HG03066 (cell line): ENCODE data around the gene PPP2R5C.

ENCODE experiments used
- ATAC-seq: cut with Tn5 transposase; IDR thresholded peaks from one replicate; pipeline ENCODE4 v1.9.1; 2021; ENCODE audit warnings: low read depth; ENCODE audit not compliant: unreplicated experiment

Gene PPP2R5C

DNA sequence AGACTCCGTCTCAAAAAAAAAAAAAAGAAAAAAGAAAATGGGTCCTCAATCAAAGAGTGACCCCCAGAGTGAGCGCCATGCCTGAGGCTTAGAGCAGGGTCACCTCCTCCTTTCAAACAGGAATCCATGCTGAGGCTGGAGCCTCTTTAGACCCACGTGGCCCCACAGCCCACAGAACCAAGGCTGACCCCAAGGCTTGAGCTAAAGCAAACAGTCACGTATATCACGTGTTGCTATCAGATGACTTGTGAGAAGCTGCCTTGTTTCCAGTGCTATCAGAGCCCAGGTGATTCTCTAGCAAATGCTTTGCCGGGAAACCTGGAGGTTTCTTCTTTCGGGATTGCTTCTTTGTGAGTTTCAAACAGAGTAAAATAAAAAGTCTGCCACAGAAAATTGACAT, 171.2 kb downstream of the PPP2R5C start:
- ATAC-seq = no peak

DNA sequence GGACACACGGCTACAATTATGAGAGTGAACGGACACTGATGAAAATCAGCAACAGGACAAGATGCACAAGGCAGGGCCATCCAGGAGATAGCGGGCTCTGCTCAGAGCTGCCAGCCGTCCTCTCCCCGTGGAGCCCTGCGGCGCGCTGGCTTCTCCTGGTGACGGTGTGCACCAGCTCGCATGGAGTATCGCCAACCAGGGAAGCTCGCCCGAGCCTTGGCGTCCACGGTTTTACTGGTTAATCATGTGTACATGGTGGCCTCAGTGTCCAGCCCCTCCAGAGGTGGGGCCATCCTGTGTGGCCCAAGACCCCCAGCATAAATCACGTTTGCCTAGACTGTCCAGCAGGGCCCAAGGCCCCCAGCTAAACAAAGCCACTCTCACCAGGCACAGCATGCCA, 171.7 kb downstream of the PPP2R5C start:
- ATAC-seq = no peak

DNA sequence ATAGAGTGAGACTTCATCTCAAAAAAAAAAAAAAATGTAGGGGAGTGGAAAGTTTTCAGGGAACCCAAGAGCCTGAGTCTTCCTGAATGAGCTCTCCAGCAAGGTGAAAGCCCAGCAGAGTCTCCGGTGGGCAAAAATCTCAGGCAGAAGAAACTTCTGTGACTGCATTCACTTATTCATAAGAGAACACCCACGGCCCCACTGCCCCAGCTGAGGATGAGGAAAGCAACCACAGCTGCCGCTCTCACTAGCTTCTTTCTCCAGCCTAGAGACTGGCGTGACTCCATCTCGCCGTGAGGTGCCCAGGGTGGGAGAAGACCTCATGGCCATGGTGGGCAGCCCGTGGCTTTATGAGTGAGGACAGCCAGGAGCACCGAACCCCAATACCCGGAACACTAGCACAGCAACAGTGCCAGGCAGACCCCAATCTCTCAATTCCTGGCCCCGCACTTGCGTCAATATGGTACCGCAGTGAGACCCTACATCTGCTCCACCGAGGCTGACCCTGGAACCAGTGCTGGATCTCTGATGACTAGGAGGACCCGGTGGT, 173.2 kb downstream of the PPP2R5C start:
- no peak for ATAC-seq

DNA sequence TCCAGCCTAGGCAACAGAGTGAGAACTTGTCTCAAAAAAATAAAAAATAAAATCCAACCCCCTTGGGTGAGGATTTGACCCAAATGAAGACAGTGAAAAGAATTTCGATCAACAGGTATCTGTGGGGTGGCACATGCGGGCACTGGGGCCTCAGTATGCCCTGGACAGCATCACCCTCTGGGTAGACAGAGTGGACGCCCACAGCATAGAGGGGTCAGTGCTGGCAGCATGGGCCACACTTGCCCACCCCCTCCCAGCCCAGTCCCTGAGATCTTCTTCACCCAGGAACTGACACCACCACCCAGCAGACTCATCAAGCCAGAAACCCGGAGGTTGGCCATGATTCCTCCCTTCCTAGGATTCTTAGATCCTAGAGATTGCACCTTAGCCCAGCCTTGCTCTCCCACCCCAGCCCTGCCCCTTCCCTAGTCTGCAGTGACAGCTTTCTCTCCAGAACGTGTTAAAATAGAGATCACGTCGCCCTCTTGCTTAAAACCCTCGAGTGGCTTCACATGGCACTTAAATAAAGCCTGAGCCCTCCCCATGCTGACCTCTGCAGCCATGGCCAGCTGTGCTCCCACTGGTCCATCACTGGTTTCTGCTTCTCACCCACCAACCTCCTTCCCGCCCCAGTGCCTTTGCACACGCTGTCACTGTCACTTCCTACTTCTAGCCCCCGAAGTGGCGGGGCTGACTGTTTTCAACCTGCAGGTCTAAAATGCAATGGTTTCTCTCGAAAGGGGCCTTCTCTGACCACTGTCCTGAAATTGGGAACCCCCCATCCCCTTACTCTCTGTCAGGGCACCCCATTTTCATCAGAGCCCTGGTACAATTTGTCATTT, 176.6 kb downstream of the PPP2R5C start:
- no peak for ATAC-seq

DNA sequence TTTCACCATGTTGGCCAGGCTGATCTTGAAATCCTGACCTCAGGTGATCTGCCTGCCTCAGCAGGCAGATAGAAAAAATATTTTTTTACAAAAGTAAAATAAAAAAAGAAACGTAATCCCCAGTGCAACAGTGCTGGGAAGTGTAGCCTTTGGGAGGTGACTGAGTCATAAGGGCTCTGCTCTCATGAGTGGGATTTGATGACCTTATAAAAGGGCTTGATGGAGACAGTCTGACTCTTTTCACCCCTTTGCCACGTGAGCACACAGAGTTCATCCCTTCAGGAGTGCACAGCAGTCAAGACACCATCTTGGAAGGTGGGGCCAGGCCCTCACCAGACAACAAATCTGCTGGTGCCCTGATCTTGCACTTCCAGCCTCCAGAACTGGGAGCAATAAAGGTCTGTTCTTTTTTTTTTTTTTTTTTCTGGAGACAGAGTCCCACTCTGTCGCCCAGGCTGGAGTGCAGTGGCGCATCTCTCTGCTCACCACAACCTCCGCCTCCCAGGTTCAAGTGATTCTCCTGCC, 178.2 kb downstream of the PPP2R5C start:
- ATAC-seq = no peak

DNA sequence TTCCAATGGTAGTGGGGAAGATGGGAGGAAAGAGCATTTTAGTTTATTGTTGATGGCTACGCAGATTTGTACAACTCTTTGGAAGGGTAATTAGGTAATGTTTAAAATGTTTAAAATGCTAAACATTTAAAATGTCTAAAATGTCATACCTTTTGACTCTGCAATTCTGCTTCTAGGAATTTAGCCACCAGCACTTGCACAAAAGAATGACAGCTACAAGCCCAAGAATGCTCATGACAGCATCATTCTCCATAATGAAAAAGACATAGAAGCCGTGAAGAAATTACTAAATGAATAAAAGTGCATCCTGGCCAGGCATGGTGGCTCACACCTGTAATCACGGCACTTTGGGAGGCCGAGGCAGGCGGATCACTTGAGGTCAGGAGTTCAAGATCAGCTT, 182.9 kb downstream of the PPP2R5C start:
- ATAC-seq = no peak

DNA sequence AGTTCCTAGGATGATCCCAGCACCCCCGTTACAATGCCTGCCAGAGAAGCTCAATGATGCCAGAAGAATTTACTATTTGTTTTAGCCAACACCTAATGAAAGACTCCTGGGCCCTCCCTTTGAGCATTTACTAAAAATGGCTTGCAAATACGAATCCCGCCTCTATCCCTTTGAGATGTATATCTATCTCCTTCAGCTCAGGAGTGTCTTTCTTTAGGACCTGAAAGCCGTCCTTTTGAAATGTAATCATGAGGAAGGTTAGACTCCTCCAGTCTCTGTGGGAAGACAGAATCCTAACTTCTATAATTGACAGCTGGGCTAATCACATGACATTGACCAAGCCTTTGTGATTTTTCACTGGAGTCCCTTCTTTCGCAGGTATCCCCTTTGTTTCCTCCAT, 183.7 kb downstream of the PPP2R5C start:
- no peak for ATAC-seq

DNA sequence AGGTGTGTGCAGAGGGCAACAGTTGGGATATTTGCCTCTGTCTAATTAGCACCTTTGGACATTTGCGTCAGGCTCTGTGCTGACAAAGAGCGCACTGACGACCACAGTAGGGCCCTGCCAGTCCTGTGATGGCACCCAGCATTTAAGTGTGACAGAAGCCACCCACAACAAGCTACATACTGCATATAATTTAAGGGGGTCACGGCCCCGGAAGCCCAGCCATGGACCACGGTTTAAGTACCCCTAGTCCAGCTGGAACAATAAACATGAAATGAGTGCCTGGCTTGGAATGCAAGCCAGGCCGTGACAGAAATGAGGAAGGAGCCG, 186.0 kb downstream of the PPP2R5C start:
- ATAC-seq = peak; percentile 9

DNA sequence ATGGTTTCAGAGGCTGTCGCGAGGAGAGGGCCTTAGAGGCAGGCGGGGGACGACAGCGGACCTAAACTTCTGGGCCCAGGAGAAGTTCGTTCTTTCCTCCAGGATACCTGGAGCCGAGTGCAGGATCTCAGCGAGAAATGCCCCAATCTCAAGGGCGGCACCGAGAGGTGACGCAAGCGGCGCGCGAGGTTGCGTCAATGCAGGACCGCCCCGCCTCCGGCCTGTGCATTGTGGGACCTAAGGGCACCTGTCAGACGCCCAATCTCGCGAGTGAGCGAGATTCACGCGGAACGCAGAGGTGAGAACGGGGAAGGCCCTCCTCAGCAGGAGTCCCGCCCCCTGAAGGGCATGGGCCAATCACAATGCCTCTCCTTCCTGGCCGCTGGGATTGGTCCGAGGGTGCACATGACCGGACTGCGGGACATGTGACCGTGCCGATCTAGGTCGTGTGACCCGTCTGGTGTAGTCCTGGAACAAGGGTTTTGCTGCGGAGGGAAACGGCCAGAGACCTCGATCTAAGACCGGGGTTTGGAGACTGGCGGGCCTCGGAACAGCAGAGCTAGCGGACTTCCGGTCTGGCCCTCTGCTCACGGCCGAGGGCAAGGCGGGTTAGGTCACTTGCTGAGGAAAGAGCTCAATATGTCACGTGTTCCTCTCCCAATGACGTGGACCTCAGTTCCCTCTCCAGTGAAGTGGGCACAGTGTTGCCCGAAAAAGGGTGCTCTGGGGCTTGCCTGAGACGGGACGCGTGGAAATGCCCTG, 186.6 kb downstream of the PPP2R5C start:
- ATAC-seq = peak; percentile 96

DNA sequence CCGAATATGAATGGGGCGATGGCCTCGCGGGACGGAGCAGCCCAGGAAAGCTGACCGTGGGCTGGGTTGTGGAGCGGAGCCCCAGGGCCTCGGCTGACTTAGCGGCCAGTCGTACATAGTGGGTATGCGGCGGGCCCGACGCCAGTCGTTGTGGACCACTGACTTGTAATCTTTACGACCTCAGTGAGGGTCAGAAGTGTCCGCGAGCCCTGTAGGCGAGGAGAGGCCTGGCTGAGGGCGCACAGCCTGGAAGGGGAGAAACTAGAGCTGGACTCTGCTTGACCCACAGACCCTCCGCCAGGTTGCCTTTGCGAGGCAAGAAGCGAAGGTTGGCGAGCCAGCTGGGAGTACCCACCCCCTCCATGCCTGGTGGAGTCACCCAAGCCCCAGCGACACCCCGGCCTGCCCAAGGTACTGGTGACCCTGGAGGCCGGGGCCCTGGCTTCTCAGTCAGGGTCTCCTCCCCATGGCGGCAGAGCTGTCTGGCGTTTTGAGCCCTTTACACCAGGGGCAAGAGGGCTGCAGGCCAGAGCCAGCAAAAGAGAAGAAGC, 187.2 kb downstream of the PPP2R5C start:
- ATAC-seq = peak; percentile 5

DNA sequence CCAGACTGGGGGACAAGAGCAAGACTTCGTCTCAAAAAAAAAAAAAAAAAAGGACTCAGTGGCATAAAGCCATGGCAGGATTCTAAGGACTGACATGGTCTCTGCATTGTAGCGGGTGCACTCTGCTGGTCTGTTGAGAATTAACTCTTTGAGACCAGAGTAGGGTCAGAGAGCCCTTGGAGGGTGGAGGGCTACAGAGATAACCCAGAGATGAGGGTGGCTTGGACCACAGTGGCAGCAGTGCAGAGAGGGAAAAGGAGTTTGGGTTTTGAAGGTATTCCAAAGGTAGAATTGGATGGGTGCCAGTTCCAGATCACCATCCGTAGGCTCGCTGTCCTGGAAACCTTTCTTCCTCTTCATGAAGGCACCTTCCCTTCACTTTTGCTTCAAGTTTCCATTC, 188.6 kb downstream of the PPP2R5C start:
- ATAC-seq = no peak

DNA sequence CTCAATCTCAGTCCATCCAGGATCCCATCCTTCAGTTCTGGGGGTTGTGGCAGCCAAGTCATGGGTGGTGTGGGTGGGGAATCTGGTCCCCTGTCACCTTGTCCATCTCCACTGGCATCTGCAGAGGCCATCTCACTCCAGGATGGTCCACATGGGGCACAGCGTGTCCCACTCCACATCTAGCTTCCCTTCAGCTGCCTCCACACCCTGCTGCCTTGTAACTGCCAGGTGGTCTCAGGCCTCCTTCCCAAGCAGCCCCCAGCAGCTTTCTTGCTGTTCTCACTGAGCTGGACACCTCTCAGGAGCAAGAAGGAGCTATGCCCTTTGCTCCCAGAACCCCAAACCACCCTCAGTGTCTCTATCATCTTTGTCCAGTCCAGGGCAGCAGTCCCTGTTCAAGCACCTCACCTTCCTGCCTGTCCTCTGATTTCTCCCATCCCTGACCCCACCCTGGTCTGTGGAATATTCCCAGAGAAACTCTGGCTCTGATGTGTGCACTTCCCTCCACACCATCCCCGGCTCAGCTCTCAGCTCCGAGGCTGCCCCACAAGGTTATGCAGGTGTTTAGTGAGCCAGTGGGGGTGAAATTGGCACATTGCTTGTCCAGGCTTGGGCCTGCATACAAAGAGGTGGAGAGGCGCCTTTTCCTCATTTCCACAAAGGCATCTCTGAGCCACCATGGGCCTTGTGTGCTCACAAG, 189.2 kb downstream of the PPP2R5C start:
- ATAC-seq = no peak

DNA sequence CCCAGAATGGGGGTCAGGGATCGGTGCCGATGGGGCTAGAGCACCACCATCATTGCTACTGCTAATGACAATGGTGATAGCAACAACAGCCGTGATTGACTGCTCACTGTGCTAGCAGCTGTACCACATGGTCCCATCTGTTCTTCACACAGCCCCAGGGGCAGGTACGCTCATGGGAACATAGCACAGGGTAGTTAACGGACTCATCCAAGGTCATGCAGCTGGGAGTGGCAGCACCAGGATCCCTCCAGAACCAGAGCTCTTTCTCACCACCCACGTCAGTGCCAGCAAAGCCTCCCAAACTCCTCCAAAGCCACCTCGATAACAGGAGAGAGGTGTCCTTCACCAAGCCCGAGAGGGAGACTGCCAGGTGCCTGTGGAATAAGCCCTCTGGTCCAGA, 191.6 kb downstream of the PPP2R5C start:
- no peak for ATAC-seq

DNA sequence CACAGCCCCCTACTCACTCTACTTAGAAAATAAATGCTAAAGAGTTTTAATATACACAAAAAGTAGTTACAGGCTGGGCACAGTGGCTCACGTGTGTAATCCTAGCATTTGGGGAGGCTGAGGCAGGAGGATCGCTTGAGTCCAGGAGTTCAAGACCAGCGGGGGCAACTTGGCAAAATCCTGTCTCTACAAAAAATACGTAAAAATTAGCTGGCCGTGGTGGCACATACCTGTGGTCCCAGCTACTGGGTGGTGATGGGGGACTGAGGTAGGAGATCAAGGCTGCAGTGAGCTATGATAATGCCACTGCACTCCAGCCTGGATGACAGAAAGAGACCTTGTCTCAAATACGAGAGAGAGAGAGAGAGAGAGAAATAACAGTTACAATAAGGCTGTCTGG, 193.0 kb downstream of the PPP2R5C start:
- ATAC-seq = no peak

DNA sequence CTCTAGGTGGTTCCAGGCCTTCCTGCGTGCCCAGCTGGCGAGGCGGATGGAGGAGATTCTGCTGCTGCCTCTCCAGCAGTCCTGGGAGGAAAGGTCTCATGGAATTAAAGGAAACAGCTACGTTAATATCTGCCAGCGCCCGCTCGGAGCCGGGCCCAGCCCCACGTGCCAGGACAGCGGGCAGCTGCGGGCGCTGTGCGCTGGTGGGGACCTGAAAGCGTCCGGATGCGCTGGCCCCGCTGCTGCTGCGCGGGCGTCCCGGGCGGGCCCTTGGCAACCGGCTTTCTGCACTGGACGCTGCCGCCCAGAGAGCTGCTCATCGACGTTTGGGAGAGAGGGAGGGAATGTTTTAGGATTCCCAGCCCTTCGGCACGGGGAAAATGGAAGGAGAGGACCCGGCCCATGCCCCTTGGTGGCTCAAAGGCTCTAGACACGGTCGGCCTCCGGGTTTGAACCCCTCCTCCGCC, 194.2 kb downstream of the PPP2R5C start:
- no peak for ATAC-seq

DNA sequence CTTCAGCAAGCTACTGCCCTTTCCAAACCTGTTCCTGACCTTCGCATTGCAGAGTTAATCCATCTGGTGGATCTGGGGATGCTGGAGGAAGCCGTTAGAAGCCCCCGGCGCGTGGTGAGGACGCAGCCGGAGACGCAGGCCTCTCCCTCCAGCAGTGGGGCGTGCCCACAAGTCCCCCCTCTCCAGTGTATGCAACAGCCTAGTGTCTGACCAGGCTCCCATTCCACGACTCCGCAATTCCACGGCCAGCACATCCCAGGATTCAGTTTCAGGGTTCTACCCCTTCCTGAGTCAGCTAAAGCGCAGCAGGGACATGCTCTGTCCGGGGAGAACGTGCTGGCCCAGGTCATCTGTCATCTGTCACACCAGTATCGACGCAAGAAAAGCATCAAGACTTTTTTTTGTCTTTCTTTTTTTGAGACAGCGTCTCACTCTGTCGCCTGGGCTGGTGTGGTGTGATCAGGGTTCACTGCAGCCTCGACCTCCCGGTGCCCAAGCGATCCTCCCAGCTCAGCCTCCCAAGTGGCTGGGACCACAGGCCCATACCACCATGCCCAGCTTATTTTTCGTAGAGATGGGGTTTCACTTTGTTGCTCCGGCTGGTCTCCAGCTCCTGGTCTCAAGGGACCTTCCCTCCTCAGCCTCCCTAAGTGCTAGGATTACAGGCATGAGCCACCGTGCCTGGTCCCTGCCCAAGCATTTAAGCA, 194.8 kb downstream of the PPP2R5C start:
- ATAC-seq = no peak

DNA sequence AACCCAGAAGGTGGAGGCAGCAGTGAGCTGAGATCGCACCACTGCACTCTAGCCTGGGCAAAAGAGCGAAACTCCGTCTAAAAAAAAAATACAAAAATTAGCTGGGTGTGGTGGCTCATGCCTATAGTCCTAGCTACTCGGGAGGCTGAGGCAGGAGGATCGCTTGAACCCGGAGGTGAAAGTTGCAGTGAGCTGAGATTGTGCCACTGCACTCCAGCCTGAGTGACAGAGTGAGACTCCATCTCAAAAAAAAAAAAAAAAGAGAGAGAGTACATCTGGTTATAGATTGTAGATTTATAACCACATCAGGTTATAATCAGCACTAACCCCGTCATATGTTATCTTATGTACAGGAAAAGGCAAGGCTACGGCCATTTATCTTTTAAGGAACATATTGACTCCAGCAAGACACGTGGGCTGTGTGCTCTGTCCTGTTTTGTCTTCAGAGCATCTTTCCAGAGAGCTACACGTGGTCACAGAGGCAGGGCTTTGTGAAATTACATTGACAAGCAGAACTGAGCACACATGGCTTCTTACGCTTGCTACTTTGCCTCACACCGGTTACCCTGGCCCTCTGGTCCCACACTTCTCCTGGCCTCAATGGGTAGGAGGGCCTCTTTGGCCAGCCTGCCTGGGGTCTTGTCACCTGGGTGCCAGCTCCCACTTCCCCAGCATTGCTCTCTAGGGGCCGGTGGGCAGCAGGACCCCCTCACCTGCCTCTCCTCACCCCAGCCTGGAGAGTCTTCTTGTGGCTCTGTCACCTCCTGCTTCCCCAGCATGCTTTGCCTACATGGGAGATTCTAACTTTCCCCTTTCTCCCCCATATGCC, 196.1 kb downstream of the PPP2R5C start:
- no peak for ATAC-seq

DNA sequence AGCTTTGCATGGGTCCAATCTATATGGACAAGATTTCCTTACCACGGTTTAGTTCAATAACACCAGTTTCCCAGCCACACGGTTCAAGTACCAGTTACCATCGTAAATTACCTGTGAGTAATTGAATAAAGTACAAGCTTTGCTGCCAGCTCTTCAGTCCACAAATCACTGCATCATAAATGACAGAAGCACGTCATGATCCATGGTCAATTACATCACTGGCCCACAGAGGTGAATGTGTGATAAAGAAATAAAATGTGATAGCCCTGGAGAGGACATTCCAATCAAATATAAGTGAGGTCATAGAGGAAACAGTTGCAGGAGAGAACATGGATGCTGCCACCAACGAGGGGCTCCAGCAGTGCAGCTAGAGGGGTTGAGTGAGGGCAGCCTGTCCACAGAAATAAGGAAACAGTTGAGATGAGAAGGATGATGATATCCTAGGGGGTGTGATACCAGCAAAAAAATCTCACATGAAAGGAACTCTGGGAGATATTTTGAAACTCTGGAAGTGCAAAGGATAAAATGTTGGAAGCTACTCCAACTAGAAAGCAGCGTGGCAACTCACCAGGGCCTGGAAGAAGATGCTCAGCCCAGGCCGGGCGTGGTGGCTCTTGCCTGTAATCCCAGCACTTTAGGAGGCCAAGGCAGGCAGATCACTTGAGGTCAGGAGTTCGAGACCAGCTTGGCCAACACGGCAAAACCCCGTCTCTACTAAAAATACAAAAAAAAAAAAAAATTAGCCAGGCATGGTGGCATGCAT, 197.1 kb downstream of the PPP2R5C start:
- ATAC-seq = no peak
